Measurements from ENCODE around the gene PFKFB3.
"Not testable (repeated sequence)": the region's sequence is repeated elsewhere in the genome, so short reads cannot be mapped to it uniquely, and the experiment has no call there.

PFKFB3 gene

DNA sequence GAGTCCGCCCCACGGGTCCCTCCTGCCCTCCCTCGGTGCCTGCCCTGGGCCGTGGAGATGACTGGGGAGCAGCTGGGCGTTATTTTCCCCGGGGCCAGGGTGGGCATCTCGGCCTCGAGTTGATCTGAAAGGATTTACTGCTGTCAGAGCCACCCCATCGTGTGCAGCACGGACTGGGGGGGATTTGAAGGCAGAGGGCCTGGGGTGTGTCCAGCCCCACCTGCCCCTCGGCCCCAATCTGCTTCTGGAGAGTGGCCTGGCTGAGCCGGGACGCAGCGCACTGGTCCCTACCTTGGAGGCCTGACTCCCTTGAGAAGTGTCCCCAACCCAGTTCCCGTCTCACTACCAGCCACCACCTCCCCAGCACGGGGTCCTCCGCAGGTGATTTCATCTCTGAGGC is 24.2 kb upstream of the PFKFB3 start:
- Histone ChIP-seq H3K27me3 (ENCODE audit: control insufficient read depth, insufficient read depth, low read length) (no peaks in the 10 kb centered on the region), H3K27ac (ENCODE audit: low read depth, low read length) (no peak overlapping the region), H3K4me1 (ENCODE audit: control insufficient read depth, insufficient read depth, low read length) (no peaks in the 10 kb centered on the region), H3K4me3 (ENCODE audit: low read depth, low read length) (no peak overlapping the region), H3K9me3 (ENCODE audit: control insufficient read depth, insufficient read depth, low read length) (no peaks in the 10 kb centered on the region), H3K36me3 (ENCODE audit: control insufficient read depth, insufficient read depth, low read length) (0 out of 2 replicates have a peak, but pooled peaks cover 5% of the 10 kb centered on the region), H3K9ac (ENCODE audit: low read depth, low read length) (no peak overlapping the region)

DNA sequence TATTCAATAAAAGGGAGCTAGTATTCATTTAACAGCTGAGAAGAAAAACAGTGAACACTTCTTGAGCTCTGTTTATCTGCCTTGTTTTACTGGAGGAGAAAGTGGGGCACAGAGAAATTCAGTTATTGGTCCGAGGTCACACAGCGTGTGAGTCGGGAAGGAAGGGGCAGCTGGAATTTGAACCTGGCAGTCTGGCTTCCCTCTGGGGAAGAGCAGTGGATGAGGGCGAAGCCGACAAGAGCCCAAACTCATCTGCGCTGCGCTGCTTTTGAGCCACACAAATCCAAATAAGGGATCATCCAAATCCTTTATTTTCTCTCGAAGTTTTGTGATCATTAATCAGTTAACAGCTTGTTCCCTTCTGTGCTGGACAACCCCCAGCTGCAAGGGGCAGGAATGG is 23.7 kb upstream of the PFKFB3 start:
- Histone ChIP-seq H3K4me3 (ENCODE audit: low read depth, low read length) (no peak overlapping the region), H3K4me1 (ENCODE audit: control insufficient read depth, insufficient read depth, low read length) (no peaks in the 10 kb centered on the region), H3K9ac (ENCODE audit: low read depth, low read length) (no peak overlapping the region), H3K9me3 (ENCODE audit: control insufficient read depth, insufficient read depth, low read length) (no peaks in the 10 kb centered on the region), H3K27me3 (ENCODE audit: control insufficient read depth, insufficient read depth, low read length) (no peaks in the 10 kb centered on the region), H3K36me3 (ENCODE audit: control insufficient read depth, insufficient read depth, low read length) (0 out of 2 replicates have a peak, but pooled peaks cover 5% of the 10 kb centered on the region), H3K27ac (ENCODE audit: low read depth, low read length) (no peak overlapping the region)

DNA sequence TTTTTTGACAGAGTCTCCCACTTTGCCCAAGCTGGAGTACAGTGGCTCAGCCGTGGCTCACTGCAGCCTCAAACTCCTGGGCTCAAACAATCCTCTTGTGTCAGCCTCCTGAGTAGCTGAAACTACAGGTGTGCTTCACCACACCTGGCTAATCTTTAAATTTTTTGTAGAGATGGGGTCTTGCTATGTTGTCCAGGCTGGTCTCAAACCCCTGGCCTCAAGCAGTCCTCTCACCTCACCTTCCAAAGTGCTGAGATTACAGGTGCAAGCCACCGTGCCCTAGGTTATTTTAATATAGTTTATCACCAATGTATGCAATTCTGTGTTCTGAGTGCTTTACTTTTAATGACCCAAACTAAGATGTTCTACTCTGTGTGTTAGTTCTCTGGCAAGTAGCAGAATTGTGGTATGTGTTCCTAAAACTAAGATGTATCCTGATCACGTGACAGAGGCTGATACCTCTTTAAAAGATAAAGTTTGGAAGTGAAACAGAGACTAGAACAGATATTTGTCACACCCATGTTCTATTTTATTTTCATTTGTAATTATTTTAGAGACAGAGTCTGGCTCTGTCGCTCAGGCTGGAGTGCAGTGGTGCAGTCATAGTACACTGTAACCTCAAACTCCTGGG is 22.1 kb upstream of the PFKFB3 start:
- Histone ChIP-seq H3K27me3 (ENCODE audit: control insufficient read depth, insufficient read depth, low read length) (no peaks in the 10 kb centered on the region), H3K36me3 (ENCODE audit: control insufficient read depth, insufficient read depth, low read length) (0 out of 2 replicates have a peak, but pooled peaks cover 5% of the 10 kb centered on the region), H3K4me3 (ENCODE audit: low read depth, low read length) (no peak overlapping the region), H3K4me1 (ENCODE audit: control insufficient read depth, insufficient read depth, low read length) (no peaks in the 10 kb centered on the region), H3K9me3 (ENCODE audit: control insufficient read depth, insufficient read depth, low read length) (no peaks in the 10 kb centered on the region), H3K9ac (ENCODE audit: low read depth, low read length) (no peak overlapping the region), H3K27ac (ENCODE audit: low read depth, low read length) (no peak overlapping the region)

DNA sequence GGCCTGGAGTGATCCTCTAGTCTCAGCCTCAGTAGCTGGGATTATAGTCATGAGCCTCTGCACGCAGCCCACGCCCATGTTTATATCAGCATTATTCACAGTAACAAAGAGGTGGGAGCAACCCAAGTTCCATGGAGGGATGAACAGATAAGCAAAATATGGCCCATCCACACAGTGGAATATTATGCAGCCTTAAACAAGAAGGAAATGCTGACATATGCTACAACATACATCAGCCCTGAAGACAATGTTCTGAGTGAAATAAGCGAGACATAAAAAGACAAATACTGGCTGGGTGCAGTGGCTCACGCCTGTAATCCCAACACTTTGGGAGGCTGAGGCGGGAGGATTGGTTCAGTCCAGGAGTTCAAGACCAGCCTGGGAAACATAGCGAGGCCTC is 21.5 kb upstream of the PFKFB3 start:
- Histone ChIP-seq H3K4me3 (ENCODE audit: low read depth, low read length) (no peak overlapping the region), H3K27ac (ENCODE audit: low read depth, low read length) (no peak overlapping the region), H3K9me3 (ENCODE audit: control insufficient read depth, insufficient read depth, low read length) (no peaks in the 10 kb centered on the region), H3K9ac (ENCODE audit: low read depth, low read length) (no peak overlapping the region), H3K36me3 (ENCODE audit: control insufficient read depth, insufficient read depth, low read length) (no peaks in the 10 kb centered on the region), H3K27me3 (ENCODE audit: control insufficient read depth, insufficient read depth, low read length) (no peaks in the 10 kb centered on the region), H3K4me1 (ENCODE audit: control insufficient read depth, insufficient read depth, low read length) (no peaks in the 10 kb centered on the region)

DNA sequence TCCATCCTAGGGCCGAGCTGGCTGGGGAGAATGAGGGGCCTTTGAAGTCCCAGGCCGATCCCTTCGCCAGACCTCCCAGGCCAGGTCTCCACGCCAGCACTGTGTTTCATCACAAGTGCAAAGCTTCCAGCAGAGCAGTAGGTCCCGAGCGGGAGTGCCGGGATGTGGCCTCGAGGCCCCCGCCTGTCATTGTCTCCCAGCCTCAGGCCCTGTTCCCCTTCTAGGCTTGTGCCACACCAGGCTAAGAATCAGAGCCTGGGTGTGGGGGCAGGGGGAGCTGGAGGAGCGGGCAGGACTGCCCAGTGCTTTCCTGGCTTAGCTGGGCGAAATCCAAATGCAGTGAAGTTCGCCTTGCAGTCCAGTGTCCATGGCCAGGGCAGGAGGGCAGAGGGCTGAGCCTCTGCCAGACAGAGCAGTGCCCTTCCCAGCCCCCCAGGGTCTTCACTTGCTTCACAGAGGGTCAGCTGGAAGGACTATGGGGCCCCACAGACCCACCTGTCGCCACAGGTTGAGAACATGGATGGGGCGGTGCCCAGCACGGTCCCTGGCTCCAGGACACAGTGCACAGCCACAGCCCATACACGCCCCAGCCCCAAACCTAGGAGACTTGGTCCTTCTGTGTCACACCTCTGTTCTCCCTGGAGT is 20.2 kb upstream of the PFKFB3 start:
- H3K9me3 ChIP-seq (ENCODE audit: control insufficient read depth, insufficient read depth, low read length): no peaks in the 10 kb centered on the region
- H3K4me3 ChIP-seq (ENCODE audit: low read depth, low read length): no peak overlapping the region
- no peaks in the 10 kb centered on the region for H3K36me3 ChIP-seq (ENCODE audit: control insufficient read depth, insufficient read depth, low read length)
- H3K27me3 ChIP-seq (ENCODE audit: control insufficient read depth, insufficient read depth, low read length): no peaks in the 10 kb centered on the region
- H3K4me1 ChIP-seq (ENCODE audit: control insufficient read depth, insufficient read depth, low read length): no peaks in the 10 kb centered on the region
- no peak overlapping the region for H3K27ac ChIP-seq (ENCODE audit: low read depth, low read length)
- H3K9ac ChIP-seq (ENCODE audit: low read depth, low read length): no peak overlapping the region

DNA sequence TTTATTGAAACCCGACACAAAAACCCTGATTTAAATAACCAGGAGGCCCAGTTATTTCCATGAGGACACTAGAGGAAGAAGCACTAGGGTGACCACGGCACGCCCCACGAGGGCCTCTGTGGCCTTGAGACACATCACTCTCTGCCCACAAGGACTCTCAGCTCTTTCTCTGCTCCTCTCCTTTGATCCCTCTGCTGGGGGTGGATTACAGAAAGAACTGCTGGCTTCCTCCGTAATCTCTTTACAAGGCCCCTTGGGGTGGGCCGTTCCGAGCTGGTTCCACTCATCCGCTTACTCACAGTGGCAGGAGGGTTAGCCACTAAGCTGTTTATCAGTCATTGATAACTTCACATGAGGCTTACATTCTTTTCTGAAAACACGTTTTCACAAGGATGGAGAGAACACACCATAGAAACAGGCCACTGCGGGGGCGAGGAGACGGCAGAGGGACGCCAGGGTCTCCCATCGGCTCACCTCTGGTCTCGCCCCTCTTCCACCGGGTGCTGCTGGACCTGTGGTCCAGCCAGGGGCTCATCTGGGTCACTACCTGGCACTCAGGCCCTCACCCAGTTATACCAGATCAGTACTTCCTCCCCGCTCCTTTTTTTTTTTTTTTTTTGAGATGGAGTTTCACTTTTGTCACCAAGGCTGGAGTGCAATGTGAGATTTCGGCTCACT is 17.6 kb upstream of the PFKFB3 start:
- Histone ChIP-seq H3K36me3 (ENCODE audit: control insufficient read depth, insufficient read depth, low read length) (no peaks in the 10 kb centered on the region), H3K4me3 (ENCODE audit: low read depth, low read length) (no peak overlapping the region), H3K4me1 (ENCODE audit: control insufficient read depth, insufficient read depth, low read length) (no peaks in the 10 kb centered on the region), H3K9ac (ENCODE audit: low read depth, low read length) (no peak overlapping the region), H3K27ac (ENCODE audit: low read depth, low read length) (no peak overlapping the region), H3K27me3 (ENCODE audit: control insufficient read depth, insufficient read depth, low read length) (no peaks in the 10 kb centered on the region), H3K9me3 (ENCODE audit: control insufficient read depth, insufficient read depth, low read length) (no peaks in the 10 kb centered on the region)

DNA sequence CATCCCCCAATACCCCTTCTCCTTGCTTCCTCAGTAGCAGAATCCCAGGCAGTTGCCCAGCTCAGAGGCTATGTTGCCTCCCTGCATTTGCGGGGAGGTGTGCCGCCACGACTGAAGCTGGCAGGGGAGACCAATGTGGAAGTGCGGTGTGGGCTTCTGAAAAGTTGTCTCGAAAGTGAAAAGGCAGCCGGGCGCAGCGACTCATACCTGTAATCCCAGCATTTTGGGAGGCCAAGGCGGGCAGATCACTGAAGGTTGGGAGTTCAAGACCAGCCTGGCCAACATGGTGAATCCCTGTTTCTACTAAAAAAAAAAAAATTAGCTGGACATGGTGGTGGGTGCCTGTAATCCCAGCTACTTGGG is 15.9 kb upstream of the PFKFB3 start:
- no peak overlapping the region for H3K9ac ChIP-seq (ENCODE audit: low read depth, low read length)
- no peaks in the 10 kb centered on the region for H3K27me3 ChIP-seq (ENCODE audit: control insufficient read depth, insufficient read depth, low read length)
- H3K27ac ChIP-seq (ENCODE audit: low read depth, low read length): no peak overlapping the region
- no peaks in the 10 kb centered on the region for H3K9me3 ChIP-seq (ENCODE audit: control insufficient read depth, insufficient read depth, low read length)
- no peak overlapping the region for H3K4me3 ChIP-seq (ENCODE audit: low read depth, low read length)
- no peaks in the 10 kb centered on the region for H3K4me1 ChIP-seq (ENCODE audit: control insufficient read depth, insufficient read depth, low read length)
- H3K36me3 ChIP-seq (ENCODE audit: control insufficient read depth, insufficient read depth, low read length): no peaks in the 10 kb centered on the region

DNA sequence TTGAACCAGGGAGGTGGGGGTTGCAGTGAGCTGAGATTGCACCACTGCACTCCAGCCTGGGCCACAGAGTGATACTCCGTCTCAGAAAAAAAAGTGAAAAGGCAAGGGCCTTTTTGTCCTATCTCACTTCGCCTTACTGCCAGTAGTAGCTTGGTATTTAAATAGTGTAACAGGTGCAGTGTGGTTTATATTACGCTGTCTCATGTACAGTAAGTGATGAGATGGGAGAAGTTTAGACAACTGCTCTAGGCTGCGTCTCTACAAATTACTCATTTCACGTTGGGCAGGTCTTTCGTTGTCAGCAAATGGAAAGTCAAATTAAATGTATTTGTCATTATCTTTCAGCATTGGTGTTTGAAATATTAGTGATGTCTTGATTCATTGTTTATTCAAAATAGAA is 15.5 kb upstream of the PFKFB3 start:
- H3K36me3 ChIP-seq (ENCODE audit: control insufficient read depth, insufficient read depth, low read length): no peaks in the 10 kb centered on the region
- H3K9me3 ChIP-seq (ENCODE audit: control insufficient read depth, insufficient read depth, low read length): no peaks in the 10 kb centered on the region
- H3K27me3 ChIP-seq (ENCODE audit: control insufficient read depth, insufficient read depth, low read length): no peaks in the 10 kb centered on the region
- no peak overlapping the region for H3K4me3 ChIP-seq (ENCODE audit: low read depth, low read length)
- H3K4me1 ChIP-seq (ENCODE audit: control insufficient read depth, insufficient read depth, low read length): no peaks in the 10 kb centered on the region
- H3K9ac ChIP-seq (ENCODE audit: low read depth, low read length): no peak overlapping the region
- H3K27ac ChIP-seq (ENCODE audit: low read depth, low read length): no peak overlapping the region

DNA sequence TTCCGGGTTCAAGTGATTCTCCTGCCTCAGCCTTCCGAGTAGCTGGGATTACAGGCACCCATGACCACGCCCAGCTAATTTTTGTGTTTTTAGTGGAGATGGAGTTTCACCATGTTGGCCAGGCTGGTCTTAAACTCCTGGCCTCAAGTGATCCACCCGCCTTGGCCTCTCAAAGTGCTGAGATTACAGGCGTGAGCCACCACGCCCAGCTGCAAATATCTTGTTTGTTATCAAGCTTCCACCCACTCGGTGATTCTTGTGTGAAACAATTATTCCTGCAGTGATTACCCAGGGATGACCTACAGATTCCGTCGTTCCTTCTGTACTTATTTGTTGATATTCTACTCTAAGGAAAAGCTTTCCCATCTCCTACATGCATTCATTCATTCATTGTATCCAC is 12.7 kb upstream of the PFKFB3 start:
- not testable (repeated sequence) for H3K27me3 ChIP-seq (ENCODE audit: control insufficient read depth, insufficient read depth, low read length); H3K9me3 ChIP-seq (ENCODE audit: control insufficient read depth, insufficient read depth, low read length); H3K4me3 ChIP-seq (ENCODE audit: low read depth, low read length); H3K9ac ChIP-seq (ENCODE audit: low read depth, low read length); H3K4me1 ChIP-seq (ENCODE audit: control insufficient read depth, insufficient read depth, low read length); H3K27ac ChIP-seq (ENCODE audit: low read depth, low read length); H3K36me3 ChIP-seq (ENCODE audit: control insufficient read depth, insufficient read depth, low read length)

DNA sequence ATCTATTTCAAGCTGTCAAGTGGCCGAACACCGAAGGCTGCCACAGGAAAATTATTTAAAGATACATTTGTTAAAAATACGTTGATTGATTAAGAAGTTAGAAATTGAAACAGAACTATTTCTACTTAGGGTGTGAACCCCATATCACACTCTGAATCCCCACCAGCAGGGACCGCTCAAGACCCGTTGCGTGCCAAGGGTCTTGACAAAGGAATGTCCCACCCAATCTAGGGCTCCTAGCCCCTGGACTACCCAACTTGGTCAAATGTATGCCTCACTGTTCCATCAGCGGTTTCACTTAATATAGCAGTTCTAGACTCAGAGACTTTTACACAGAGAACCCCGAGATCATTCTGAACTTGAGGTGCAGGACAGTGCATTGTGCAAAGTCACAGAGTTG is 11.6 kb upstream of the PFKFB3 start:
- Histone ChIP-seq H3K27me3 (ENCODE audit: control insufficient read depth, insufficient read depth, low read length) (no peaks in the 10 kb centered on the region), H3K9ac (ENCODE audit: low read depth, low read length) (no peak overlapping the region), H3K27ac (ENCODE audit: low read depth, low read length) (no peak overlapping the region), H3K4me3 (ENCODE audit: low read depth, low read length) (no peak overlapping the region), H3K9me3 (ENCODE audit: control insufficient read depth, insufficient read depth, low read length) (no peaks in the 10 kb centered on the region), H3K4me1 (ENCODE audit: control insufficient read depth, insufficient read depth, low read length) (no peaks in the 10 kb centered on the region), H3K36me3 (ENCODE audit: control insufficient read depth, insufficient read depth, low read length) (no peaks in the 10 kb centered on the region)

DNA sequence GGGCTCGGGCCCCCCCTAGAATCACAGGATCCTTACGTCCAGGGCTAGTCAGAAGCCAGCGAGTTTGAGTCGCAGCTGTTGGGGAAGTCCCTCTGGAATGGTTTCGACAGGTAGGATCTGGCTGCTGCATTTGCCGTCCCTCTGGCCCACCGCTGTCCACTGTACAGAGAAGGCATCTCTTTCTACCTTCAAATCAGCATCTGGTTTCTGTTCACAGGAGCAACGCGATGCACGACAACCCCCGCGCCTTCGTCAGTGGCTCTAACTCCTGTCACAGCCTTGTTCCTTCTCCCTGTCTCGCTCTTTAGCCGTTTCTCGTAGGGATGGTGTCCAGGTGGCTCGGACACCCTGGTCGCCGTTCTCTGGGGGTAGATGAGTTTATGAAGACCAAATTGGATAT is 11.2 kb upstream of the PFKFB3 start:
- H3K4me1 ChIP-seq (ENCODE audit: control insufficient read depth, insufficient read depth, low read length): no peaks in the 10 kb centered on the region
- no peaks in the 10 kb centered on the region for H3K9me3 ChIP-seq (ENCODE audit: control insufficient read depth, insufficient read depth, low read length)
- H3K27ac ChIP-seq (ENCODE audit: low read depth, low read length): no peak overlapping the region
- H3K36me3 ChIP-seq (ENCODE audit: control insufficient read depth, insufficient read depth, low read length): no peaks in the 10 kb centered on the region
- no peak overlapping the region for H3K9ac ChIP-seq (ENCODE audit: low read depth, low read length)
- H3K4me3 ChIP-seq (ENCODE audit: low read depth, low read length): no peak overlapping the region
- no peaks in the 10 kb centered on the region for H3K27me3 ChIP-seq (ENCODE audit: control insufficient read depth, insufficient read depth, low read length)

Measured in HUES48 (cell line).